ENCODE measurements around the gene NUDT5.
"Not testable (repeated sequence)": the region's sequence is repeated elsewhere in the genome, so short reads cannot be mapped to it uniquely, and the experiment has no call there.

- not testable (repeated sequence) for TF ChIP-seq POLR2AphosphoS5 (IDR thresholded peaks at IDR 0.05; ENCODE audit: borderline replicate concordance, low read depth, low read length); EZH2 (IDR thresholded peaks at IDR 0.05)
These were observed 24.2 kb downstream of the NUDT5 start for GRCh38 chr10:12171512-12171911.

Measured in SK-N-MC (cell line).